BE2C (cell line): Measurements from ENCODE around the gene NUTM1.
"Not testable (repeated sequence)": the region's sequence is repeated elsewhere in the genome, so short reads cannot be mapped to it uniquely, and the experiment has no call there.

Experiments
- DNase-seq: peaks from one replicate; pipeline ENCODE4 v3.0.0-alpha.2; 2020
- H3K27me3 ChIP-seq: fragments of 250-450 bp; sonication (Bioruptor Pico); 2 replicates; pipeline ENCODE4 v1.5.1; 2020; ENCODE audit warnings: mild to moderate bottlenecking
- H3K36me3 ChIP-seq: fragments of 250-450 bp; sonication (Bioruptor Pico); 2 replicates; pipeline ENCODE4 v1.5.1; 2020; ENCODE audit warnings: mild to moderate bottlenecking
- H3K4me1 ChIP-seq: fragments of 250-450 bp; sonication (Bioruptor Pico); 2 replicates; pipeline ENCODE4 v1.5.1; 2020
- H3K4me3 ChIP-seq: 2 replicates; pipeline ENCODE4 v1.5.1; 2011; ENCODE audit warnings: low read depth, low read length
- H3K9me3 ChIP-seq: fragments of 250-450 bp; sonication (Bioruptor Pico); 2 replicates; pipeline ENCODE4 v1.5.1; 2020

The NUTM1 gene

GRCh38 chr15:34403899-34404298, 60.8 kb downstream of the NUTM1 start:
- not testable (repeated sequence) for H3K36me3 ChIP-seq, H3K4me1 ChIP-seq, DNase-seq, H3K9me3 ChIP-seq, H3K4me3 ChIP-seq, H3K27me3 ChIP-seq
